GM19372 (cell line): Measurements from ENCODE around the gene GDF10.

Source experiments
- ATAC-seq: cut with Tn5 transposase; IDR thresholded peaks from one replicate; pipeline ENCODE4 v1.9.1; 2021; ENCODE audit warnings: mild to moderate bottlenecking, low read depth, moderate library complexity; ENCODE audit not compliant: unreplicated experiment

The GDF10 gene

DNA sequence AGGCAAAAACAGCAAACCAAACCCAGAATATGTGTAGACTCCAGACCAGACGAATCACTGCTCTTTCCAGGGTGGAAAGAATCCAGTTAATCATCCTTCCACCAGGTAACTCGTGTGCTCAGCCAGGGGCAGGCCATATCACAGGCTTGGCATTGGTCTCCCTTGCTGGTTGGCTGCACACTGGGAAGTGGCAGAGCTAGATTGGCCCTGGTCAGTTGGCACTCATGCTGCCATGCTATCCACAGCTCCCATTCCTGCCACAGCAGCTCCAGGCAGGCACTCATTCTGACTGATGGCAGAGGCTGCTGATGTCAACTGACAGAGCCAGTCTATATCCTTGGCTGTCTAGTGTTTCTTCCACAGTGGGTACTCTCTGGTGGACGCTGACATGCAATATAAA, 9.7 kb upstream of the GDF10 start:
- ATAC-seq = no peak

DNA sequence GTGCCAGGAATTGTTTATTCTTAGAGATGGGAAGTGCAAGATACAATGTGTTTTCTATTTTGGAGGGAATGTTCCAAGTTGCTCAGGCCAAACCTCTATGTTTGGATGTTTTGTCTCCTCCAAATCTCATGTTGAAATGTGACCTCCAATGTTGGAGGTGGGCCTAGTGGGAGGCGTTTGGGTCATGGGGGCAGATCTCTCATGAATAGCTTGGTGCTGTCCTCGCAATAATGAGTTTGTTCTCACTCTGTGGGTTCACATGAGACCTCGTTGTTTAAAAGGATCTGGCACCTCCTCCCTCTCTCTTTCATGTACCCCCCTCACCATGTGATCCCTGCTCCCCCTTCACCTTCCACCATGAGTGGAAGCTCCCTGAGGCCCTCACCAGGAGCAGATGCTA, 8.3 kb upstream of the GDF10 start:
- no peak for ATAC-seq

DNA sequence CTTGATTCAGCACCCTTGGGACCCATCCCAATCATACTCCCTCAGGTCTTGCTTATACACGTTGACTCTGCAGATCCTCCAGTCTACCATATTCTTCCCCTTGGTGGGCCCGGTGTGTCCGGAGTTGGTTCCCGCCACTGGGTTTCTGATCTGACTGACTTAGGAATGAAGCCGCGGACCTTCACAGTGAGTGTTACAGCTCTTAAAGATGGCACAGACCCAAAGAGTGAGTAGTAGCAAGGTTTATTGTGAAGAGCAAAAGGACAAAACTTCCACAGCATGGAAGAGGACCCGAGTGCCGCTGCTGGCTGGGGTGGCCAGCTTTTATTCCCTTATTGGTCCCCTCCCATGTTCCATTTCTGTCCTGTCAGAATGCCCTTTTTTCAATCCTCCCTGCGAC, 5.9 kb upstream of the GDF10 start:
- no peak for ATAC-seq

DNA sequence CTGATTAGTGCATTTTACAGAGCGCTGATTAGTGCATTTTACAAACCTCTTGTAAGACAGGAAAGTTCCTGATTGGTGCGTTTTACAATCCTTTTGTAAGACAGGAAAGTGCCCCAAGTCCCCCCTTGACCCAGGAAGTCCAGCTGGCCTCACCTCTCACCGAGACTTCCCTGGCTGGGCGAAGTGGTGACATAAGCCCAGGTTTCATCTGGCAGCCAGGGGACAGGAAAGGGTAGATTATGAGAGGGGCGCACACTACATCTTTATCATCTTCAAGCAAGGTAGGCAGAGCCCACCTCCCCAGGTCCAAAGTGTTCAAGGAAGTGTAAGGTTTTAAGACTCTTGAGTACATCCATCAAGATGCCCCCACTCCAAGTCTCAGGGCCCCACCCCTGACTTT, 5.5 kb upstream of the GDF10 start:
- no peak for ATAC-seq

DNA sequence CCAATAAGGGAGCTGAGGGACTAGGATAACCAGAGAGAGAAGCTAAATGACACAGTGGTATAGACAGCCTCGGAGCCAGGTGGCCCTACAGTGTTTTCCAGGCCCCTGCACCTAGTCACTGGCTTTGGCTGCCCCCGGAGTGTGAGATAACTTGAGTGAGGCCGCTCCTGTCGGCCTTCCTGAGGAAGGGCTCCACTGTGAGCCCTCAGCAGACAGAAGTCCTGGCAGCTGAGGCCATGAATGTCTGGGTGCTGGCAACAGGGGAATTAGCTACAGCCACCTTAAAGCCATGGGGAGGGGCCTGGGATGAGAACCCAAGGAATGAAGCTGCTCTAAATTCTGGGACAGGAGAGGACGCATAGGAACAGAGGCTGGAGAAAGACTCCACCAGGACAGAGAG, 4.6 kb upstream of the GDF10 start:
- no peak for ATAC-seq

DNA sequence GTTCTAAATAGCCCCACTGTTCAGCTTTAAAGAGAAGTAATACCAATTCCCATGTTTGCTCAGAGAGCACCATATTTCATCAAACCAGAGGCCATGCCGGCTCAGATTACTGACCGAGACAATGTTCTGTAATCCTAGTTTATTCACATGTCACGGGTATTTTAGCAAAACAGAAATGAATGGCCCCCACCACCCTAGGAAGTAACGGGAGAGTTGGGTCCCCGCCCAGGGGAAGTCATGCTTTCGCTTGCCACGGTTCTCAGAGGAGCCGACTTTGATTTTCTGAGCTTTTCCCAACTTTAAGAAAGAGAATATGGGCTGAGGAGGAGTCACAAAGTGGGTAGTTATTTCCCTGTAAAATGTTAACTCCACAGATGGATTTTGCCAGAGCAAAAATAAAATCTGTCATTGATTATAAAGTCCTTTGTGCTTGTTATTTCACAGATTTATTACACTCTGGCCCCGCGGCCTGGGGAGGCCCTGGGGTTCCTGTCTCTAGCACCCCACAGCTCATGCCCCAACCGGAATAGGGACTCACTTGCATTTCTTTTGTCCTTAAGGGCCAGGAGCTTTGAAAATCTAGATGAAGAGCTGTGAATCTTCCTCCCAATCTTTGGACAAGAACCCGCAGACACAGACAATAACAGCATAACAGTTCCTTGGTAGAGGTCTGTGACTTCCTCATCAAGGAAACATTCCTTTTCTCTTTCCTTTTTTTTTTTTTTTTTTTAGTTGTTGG, 3.7 kb upstream of the GDF10 start:
- ATAC-seq = no peak

DNA sequence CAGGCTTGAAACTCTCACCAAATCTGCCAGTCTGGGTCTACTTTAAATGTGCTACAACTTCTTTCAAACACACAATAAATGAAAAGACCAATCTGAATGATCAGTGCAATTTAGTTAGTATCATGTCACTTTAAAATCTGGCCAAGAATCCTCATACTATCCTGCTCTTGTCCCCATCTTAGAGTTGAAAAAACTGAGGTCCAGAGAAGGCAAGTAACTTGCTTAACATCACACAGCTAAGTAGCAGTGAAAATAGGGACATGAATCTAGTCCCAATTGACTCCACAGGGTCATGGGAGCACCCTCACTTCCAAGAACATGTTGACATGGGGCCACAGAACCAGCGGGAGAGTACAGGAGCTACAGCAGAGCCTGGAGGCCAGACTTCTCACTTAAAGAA, 3.1 kb upstream of the GDF10 start:
- no peak for ATAC-seq

DNA sequence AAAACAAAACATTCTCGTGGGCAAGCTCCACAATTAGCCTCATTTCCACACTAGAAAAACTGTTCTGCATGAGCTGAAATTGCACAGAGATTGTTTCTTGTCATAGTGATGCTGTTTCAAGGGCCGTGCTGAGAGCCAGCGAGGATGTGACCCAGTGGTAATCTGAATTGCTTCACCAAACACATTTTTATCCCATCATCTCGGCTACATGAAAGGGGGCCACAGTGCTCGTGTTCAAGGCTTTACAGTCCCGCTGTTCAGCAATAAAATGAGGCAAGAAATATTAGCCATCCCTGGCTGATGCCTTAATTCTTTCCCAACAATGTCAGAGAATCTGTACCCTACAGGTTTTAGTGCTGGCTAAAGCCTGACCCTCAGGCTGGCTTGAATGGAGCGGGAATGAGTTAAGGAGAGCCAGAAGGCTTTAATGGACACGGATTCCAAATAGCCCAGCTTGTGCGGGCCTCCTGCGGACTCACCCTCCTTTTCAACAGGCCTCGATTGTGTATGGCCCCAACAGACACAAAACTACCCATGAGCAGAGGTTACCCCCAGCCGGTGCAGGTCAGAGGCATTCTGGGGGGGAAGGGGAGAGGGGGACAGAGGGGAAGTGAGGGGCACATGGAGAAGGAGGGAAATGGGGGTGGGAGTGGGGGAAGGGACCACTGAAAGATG, 2.0 kb upstream of the GDF10 start:
- no peak for ATAC-seq

DNA sequence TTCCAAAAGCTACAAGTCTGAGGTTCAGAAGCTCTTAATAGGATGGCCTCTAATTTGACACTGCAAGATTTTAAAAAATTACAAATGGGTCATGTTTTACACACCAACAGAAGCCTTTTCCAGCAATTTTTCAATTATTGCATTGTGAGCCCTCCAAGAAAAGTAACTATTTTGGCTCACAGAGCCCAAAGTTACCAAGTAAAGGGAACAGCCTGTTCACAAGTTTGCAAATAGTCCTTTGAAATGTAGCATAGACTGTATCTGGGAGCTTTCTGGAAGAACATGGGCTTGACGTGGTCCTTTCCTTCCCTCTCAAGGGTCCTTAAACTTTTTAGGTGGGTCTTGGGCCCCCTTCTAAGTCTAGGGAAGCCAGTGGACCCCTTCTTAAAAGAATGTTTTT, 1.3 kb upstream of the GDF10 start:
- no peak for ATAC-seq

DNA sequence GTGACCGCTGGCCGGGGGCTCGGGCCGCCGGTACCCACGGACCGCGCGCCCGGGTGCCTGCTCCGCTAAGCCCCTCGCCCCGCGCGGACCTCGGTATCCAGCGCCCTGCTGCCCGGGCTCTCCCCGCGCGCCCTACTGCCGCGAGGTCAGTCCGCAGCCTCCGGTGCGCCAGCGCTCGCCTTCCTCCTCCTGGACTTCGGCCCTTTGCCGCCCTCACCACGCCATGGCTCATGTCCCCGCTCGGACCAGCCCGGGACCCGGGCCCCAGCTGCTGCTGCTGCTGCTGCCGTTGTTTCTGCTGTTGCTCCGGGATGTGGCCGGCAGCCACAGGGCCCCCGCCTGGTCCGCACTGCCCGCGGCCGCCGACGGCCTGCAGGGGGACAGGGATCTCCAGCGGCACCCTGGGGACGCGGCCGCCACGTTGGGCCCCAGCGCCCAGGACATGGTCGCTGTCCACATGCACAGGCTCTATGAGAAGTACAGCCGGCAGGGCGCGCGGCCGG, 483 bp downstream of the GDF10 start:
- no peak for ATAC-seq

DNA sequence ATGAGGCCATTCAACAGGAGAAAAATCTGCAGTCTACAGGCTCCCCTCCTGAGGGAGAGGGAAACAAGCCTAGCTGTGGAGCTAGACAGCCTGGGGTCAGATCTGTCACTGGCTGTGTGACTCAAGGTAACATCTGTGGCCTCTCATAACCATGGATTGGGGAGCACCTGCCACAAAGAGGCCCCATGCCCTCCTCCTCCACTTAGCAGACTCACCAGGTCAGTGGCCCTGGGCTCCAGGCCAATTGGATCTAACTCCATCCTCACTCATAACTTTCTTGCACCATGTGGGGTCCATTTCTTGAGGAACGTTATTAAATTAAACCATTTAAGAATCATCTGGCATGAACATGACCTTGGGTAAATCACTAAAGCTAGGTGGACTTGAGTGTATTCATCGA, 1.8 kb downstream of the GDF10 start:
- no peak for ATAC-seq

DNA sequence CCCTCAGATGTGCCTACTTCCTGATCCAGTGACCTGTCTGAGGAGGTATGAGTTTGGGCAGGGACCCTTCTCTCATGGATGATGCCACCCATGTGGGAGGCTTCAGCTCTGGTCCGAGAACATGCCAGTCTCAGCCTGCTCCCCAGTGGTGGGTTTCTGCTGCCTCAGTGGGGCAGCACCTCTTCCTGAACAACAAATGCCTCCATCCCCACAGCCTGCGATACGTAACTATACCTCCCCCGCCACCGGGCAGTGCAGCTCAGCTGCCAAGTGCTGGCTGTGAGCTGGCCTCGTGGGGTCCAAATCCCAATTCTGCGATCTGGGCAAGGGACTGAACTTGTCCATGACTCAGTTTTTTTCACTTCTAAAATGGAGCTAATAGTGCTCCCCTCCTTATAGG, 3.1 kb downstream of the GDF10 start:
- ATAC-seq = no peak

DNA sequence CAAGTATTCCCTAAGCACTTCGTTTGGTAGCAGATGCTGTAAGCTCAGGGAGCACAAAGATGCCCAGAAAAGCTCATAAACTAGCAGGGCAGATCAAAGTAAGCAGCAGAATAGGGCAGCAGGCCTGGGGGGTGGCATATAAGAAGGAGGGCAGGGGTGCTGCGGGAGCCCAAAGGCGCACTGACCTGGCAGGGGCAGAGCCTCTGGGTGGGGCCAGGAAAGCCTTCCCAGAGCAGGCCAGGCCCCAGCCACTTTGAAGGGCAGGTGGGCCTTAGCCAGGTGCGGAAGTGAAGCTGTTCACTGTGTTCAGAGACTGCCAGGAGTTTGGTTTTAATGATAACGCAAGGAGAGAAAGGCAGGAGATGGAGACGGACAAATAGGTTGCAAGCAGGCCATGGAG, 3.9 kb downstream of the GDF10 start:
- ATAC-seq = no peak

DNA sequence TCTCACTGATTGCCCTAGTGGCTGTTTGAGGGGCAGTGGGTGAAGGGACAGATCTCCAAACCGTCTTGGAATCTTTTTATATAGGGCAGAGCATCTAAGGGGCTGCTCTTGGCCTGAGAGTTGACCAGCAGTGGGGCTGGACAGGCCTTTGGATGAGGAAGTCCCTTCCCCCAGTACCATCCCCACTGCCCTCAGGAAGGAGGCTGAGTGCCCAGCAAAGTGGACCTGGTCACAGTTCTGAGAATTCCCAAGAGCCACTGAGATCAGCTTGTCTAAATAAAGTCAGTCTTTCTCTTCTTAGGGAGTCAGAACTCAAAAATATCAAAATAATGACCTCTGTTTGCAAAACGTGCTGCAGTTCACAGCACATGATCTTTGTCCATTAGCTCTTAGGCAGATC, 5.6 kb downstream of the GDF10 start:
- no peak for ATAC-seq

DNA sequence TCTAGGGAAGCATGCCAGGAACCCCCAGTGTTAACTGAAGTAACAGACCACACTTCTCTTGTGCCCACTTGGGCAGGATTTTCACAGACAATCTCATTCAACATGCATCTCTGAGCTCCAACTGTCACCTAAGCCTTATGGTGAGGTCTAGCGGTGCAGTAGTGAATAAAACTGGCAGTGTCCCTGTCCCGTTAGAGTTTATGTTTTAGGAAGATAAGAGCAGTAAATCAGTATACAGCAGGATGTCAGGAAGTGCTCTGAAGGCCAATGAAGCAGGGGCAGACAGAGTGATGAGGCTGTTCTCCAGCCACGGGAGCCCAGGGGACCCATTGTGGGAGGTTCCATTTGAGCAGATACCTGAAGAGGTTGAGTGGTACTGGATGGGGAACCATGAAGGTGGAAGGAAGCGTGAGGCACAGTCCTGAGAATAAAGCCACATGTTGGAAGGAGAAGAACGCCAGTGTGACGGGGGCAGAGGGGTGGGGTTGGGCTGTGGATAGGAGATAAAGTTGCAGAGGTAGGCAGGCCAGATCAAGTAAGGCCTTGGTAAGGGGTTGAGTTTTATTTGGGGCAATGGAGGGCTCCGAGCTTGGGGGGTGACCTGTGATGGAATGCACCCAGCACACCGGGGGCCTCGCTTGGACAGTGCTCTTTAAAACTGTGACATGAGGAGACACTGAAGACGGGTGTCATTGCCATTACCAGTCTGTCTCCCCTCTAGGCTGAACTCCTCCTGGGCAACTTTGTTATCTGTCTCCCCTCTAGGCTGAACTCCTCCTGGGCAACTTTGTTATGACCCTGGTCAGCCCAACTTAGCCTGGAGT, 6.6 kb downstream of the GDF10 start:
- no peak for ATAC-seq

DNA sequence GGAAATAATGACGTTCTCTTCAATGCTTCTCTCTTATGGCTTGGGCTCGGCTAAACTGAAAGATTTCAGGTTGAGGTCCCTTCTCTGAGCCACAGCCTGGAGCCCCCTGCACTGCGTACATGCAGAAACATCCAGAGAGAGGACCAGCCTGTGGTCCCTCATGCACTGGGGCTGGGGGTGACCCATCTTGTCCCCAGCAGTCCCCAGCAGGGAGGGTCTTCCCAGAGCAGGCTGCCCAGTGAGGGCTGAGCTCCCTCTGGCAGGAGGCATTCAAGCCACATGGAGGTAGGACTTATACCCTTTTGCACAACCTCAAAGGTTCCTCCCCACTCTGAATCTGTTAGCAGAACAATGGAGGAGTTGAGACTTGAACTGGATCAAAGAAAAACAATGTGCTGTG, 7.4 kb downstream of the GDF10 start:
- no peak for ATAC-seq

DNA sequence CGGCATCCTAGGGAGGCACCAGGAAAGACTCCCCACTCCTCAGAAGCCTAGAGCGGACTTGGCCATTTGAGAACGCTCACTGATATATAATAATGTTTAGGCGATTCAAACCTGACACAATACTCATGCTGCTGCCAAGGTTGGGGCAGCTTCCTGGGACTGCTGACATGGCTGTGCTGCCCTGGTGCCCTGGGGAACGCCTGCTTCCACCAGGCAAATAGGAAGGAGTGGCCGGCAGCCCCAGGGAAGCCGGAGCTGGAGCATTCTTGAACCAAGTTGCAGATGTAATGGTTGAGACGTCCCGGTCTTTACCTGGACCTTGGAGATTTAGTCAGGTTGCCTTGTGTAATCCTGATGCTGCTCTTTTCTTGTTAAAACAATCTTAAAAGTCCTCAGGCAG, 8.8 kb downstream of the GDF10 start:
- ATAC-seq = no peak

DNA sequence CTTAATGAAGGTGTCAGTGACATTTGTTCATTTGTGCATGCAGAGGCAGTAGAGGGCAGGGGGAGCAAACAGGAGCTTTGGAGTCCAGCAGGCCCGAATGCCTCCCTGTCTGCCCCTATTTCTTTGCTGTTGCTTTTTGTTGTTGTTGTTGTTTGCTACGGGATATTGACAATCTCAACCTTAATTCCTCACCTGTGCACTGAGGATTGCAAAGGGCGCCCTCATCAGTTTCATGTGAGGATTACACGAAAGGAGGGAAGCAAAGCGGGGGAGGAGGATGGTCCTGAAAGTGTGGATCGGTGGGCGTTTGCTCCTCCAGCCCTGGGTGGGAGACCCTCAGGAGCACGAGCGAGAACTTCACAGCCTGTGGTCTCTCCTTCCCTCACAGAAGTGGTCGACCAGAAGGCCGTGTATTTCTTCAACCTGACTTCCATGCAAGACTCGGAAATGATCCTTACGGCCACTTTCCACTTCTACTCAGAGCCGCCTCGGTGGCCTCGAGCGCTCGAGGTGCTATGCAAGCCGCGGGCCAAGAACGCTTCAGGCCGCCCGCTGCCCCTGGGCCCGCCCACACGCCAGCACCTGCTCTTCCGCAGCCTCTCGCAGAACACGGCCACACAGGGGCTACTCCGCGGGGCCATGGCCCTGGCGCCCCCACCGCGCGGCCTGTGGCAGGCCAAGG, 9.6 kb downstream of the GDF10 start:
- no peak for ATAC-seq

DNA sequence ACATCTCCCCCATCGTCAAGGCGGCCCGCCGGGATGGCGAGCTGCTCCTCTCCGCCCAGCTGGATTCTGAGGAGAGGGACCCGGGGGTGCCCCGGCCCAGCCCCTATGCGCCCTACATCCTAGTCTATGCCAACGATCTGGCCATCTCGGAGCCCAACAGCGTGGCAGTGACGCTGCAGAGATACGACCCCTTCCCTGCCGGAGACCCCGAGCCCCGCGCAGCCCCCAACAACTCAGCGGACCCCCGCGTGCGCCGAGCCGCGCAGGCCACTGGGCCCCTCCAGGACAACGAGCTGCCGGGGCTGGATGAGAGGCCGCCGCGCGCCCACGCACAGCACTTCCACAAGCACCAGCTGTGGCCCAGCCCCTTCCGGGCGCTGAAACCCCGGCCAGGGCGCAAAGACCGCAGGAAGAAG, 10.1 kb downstream of the GDF10 start:
- no peak for ATAC-seq

DNA sequence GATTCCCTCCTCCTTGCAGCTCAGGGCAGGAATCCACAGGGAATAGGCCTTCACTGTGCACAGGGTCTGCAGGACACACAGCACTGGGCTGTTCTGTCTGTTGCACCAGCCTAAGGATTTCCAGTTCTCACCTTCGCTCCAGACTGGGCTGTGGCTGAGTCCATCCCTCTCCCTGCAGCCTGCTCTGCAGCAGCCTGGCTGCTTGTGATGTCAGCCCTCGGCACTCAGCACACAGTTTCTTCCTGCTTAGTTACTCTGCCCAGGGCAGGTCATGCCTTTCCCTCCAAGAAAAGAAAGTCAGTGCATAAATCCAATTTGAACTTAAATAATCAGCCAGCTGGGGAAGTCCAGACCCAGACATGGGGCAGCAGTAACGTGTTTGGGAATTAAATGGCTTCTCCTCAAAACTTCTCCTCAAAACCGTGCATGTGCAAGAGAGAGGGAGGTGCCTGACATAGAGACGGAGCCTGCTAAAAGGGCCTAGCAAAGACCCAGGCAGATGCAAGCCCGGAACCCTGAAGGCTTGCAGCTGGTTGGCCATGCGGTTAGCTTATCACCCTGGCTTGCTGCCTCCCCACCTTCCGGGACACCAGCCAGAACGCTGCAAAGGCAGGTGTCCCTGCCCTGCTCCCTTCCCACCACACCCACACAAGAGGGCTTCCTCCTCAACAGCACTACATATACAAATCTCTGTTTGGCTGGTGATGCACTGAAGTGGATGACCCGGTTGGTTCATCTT, 11.4 kb downstream of the GDF10 start:
- no peak for ATAC-seq
